Measurements from ENCODE around the gene ATP5ME. TPM values are rescaled to one million over a fixed set of nuclear protein-coding genes. Genes with fewer than 3 reads are reported as not detected.

ATP5ME gene
- total RNA-seq, 6 experiments from 2014 or later = 78.2 to 225 (median 162) TPM

- H3K27me3 ChIP-seq = no peaks in the 10 kb centered on the region
- ATAC-seq = no peak
- 40% methylated on average over 1 of the region's 31 CpGs for WGBS (ENCODE audit: insufficient coverage, low coverage, low lambda C conversion rate, missing lambda C conversion rate)
- H3K9me3 ChIP-seq = no peaks in the 10 kb centered on the region
- peaks cover 0 to 17% (median 4%) of the 10 kb centered on the region in 4 donors for H3K4me1 ChIP-seq
- H3K27ac ChIP-seq = no peak overlapping the region
- intact Hi-C loops (cut with DNase I) = no loop called here
- H3K4me3 ChIP-seq = no peak overlapping the region
- peak in 2 of 3 donors; percentile 35 to 57 for DNase-seq
- H3K36me3 ChIP-seq = no peaks in the 10 kb centered on the region
- TF ChIP-seq CTCF (IDR thresholded peaks at IDR 0.05) (no peak), POLR2A (IDR thresholded peaks at IDR 0.05) (no peak)
Observed at GRCh38 chr4:686413-687040, 12.5 kb upstream of the ATP5ME start.

- no peak for TF ChIP-seq POLR2A (IDR thresholded peaks at IDR 0.05)
- TF ChIP-seq CTCF (IDR thresholded peaks at IDR 0.05) = no peak
- intact Hi-C loops (cut with DNase I) = no loop called here
- H3K36me3 ChIP-seq = no peaks in the 10 kb centered on the region
- ATAC-seq = no peak
- no peak overlapping the region for H3K4me3 ChIP-seq
- no peaks in the 10 kb centered on the region for H3K9me3 ChIP-seq
- H3K4me1 ChIP-seq = peaks cover 0 to 22% (median 6%) of the 10 kb centered on the region in 4 donors
- DNase-seq = peak in 1 of 3 donors; percentile 33
- WGBS (ENCODE audit: insufficient coverage, low coverage, low lambda C conversion rate, missing lambda C conversion rate) = no CpG with 5 or more reads among the region's 37 CpGs
- H3K27me3 ChIP-seq = no peaks in the 10 kb centered on the region
- H3K27ac ChIP-seq = no peak overlapping the region
Observed at GRCh38 chr4:685679-686412, 11.8 kb upstream of the ATP5ME start.

- Histone ChIP-seq H3K9me3 (no peaks in the 10 kb centered on the region), H3K4me3 (no peak overlapping the region), H3K27me3 (no peaks in the 10 kb centered on the region), H3K27ac (no peak overlapping the region), H3K4me1 (peaks cover 0 to 23% (median 7%) of the 10 kb centered on the region in 4 donors), H3K36me3 (no peaks in the 10 kb centered on the region)
- no peak for TF ChIP-seq CTCF (IDR thresholded peaks at IDR 0.05)
- TF ChIP-seq POLR2A (IDR thresholded peaks at IDR 0.05) = no peak
- WGBS (ENCODE audit: insufficient coverage, low coverage, low lambda C conversion rate, missing lambda C conversion rate) = 60% methylated on average over 1 of the region's 21 CpGs
- DNase-seq (peak in 1 of 3 donors; percentile 34), ATAC-seq (no peak)
- intact Hi-C loops (cut with DNase I) = no loop called here
Observed at GRCh38 chr4:684623-685327, 10.7 kb upstream of the ATP5ME start.

GRCh38 chr4:683982-684622, 10.0 kb upstream of the ATP5ME start:
- Histone ChIP-seq H3K4me1 (peaks cover 0 to 23% (median 7%) of the 10 kb centered on the region in 4 donors), H3K27ac (no peak overlapping the region), H3K36me3 (no peaks in the 10 kb centered on the region), H3K9me3 (no peaks in the 10 kb centered on the region), H3K27me3 (no peaks in the 10 kb centered on the region), H3K4me3 (no peak overlapping the region)
- ATAC-seq (peak in 3 of 4 donors; percentile 2 to 16 (median 6)), DNase-seq (peak in 2 of 3 donors; percentile 52 to 67)
- no CpG with 5 or more reads among the region's 19 CpGs for WGBS (ENCODE audit: insufficient coverage, low coverage, low lambda C conversion rate, missing lambda C conversion rate)
- intact Hi-C loops (cut with DNase I) = no loop called here
- TF ChIP-seq POLR2A (IDR thresholded peaks at IDR 0.05) = no peak
- TF ChIP-seq CTCF (IDR thresholded peaks at IDR 0.05) = peak; percentile 46 to 59 (median 54)

Data from right lobe of liver (tissue), 6 donors.